ENCODE data around the gene PIK3R3. TPM values are rescaled to one million over a fixed set of nuclear protein-coding genes. Genes with fewer than 3 reads are reported as not detected.

The PIK3R3 gene
- total RNA-seq, 1 experiment from 2014 or later, result 30.2 TPM

GRCh38 chr1:46080257-46080656 is 52.2 kb downstream of the PIK3R3 start:
- no TSS peak for BruUV-seq (replicated peaks)

DNA sequence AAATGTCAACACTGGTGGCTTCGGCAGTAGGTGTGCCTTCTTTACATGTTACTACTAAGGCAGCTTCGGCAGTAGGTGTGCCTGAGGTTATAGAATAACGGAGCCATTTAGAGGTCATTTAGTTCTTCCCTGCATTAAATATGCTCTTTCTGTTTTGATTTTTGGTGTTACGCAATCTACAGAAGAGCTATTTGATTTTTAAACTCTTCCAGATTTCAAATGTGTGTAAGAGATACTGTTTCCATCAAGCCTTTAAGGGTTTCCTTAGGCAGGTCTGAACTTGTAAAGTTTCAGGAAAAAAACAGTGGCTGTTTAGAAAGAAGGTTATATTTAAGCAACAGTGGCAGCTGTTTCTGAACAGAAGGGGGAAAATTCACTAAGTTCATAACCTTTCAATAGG is 54.8 kb downstream of the PIK3R3 start:
- ChIA-PET CTCF (no interaction called here), POLR2A (ENCODE audit: low non-redundant PET) (no interaction called here)
- no peaks in the 10 kb centered on the region for H3K9me3 ChIP-seq (ENCODE audit: low read depth, low read length, poor library complexity, severe bottlenecking)
- peak; percentile 19 for DNase-seq (ENCODE audit: low spot score)
- TF ChIP-seq, protein P1, sequence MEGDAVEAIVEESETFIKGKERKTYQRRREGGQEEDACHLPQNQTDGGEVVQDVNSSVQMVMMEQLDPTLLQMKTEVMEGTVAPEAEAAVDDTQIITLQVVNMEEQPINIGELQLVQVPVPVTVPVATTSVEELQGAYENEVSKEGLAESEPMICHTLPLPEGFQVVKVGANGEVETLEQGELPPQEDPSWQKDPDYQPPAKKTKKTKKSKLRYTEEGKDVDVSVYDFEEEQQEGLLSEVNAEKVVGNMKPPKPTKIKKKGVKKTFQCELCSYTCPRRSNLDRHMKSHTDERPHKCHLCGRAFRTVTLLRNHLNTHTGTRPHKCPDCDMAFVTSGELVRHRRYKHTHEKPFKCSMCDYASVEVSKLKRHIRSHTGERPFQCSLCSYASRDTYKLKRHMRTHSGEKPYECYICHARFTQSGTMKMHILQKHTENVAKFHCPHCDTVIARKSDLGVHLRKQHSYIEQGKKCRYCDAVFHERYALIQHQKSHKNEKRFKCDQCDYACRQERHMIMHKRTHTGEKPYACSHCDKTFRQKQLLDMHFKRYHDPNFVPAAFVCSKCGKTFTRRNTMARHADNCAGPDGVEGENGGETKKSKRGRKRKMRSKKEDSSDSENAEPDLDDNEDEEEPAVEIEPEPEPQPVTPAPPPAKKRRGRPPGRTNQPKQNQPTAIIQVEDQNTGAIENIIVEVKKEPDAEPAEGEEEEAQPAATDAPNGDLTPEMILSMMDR (conservative IDR thresholded peaks at IDR 0.05; ENCODE audit: low read depth, low read length), result no peak
- TF ChIP-seq EZH2 (IDR thresholded peaks at IDR 0.05; ENCODE audit: borderline replicate concordance, low read depth, low read length, poor library complexity, severe bottlenecking), result no peak
- H3K36me3 ChIP-seq (ENCODE audit: insufficient read depth, low read length, poor library complexity, severe bottlenecking), result no peaks in the 10 kb centered on the region
- H3K27me3 ChIP-seq (replicated peaks; ENCODE audit: insufficient read depth, low read depth, low read length, poor library complexity), result no peaks in the 10 kb centered on the region
- H3K27ac ChIP-seq (ENCODE audit: low read depth, low read length, poor library complexity, severe bottlenecking), result peak overlapping the region; percentile 70
- peaks cover 25% of the 10 kb centered on the region for H3K4me1 ChIP-seq (ENCODE audit: insufficient read depth, low read length, poor library complexity, severe bottlenecking)
- BruUV-seq (replicated peaks), result no TSS peak
- H3K4me3 ChIP-seq (ENCODE audit: low read depth, low read length, poor library complexity, severe bottlenecking), result no peak overlapping the region
- intact Hi-C loops (cut with micrococcal nuclease; ENCODE audit: unreplicated experiment), result no loop called here

More at GRCh38 chr1:46080257-46080656, 52.2 kb downstream of the PIK3R3 start:
- ChIA-PET CTCF (interaction anchor here (0.6 kb wide), 1 partner anchor 48 kb away, joined by 4 read pairs; no protein-coding TSS in a partner anchor), POLR2A (ENCODE audit: low non-redundant PET) (no interaction called here)
- Histone ChIP-seq H3K4me1 (ENCODE audit: insufficient read depth, low read length, poor library complexity, severe bottlenecking) (peaks cover 25% of the 10 kb centered on the region), H3K9me3 (ENCODE audit: low read depth, low read length, poor library complexity, severe bottlenecking) (peaks cover 3% of the 10 kb centered on the region), H3K36me3 (ENCODE audit: insufficient read depth, low read length, poor library complexity, severe bottlenecking) (no peaks in the 10 kb centered on the region), H3K4me3 (ENCODE audit: low read depth, low read length, poor library complexity, severe bottlenecking) (no peak overlapping the region), H3K27ac (ENCODE audit: low read depth, low read length, poor library complexity, severe bottlenecking) (no peak overlapping the region), H3K27me3 (replicated peaks; ENCODE audit: insufficient read depth, low read depth, low read length, poor library complexity) (no peaks in the 10 kb centered on the region)
- intact Hi-C loops (cut with micrococcal nuclease; ENCODE audit: unreplicated experiment), result no loop called here
- TF ChIP-seq, protein P1 (conservative IDR thresholded peaks at IDR 0.05; ENCODE audit: low read depth, low read length), result no peak
- no peak for TF ChIP-seq EZH2 (IDR thresholded peaks at IDR 0.05; ENCODE audit: borderline replicate concordance, low read depth, low read length, poor library complexity, severe bottlenecking)
- no peak for DNase-seq (ENCODE audit: low spot score)

DNA sequence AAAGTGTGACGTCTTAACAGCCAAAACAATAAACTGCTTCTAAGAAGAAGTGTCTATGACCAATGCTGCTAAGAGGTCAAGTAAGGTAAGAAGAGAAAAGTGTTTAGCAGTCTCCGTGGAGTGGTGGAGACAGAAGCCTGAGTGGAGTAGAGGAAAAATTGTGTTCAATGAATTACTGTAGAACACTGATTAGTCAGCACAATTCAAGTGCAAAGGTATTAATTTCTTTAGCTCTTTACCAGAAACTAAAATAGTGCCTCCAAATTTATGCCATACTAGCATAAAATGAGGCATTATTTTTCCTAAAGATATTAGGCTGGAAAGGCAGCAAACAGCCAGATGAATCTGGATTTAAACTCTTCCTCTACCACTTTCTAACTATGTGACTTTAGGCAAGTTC is 56.1 kb downstream of the PIK3R3 start:
- ChIA-PET CTCF (no interaction called here), POLR2A (ENCODE audit: low non-redundant PET) (no interaction called here)
- Histone ChIP-seq H3K4me3 (ENCODE audit: low read depth, low read length, poor library complexity, severe bottlenecking) (no peak overlapping the region), H3K27me3 (replicated peaks; ENCODE audit: insufficient read depth, low read depth, low read length, poor library complexity) (no peaks in the 10 kb centered on the region), H3K36me3 (ENCODE audit: insufficient read depth, low read length, poor library complexity, severe bottlenecking) (no peaks in the 10 kb centered on the region), H3K4me1 (ENCODE audit: insufficient read depth, low read length, poor library complexity, severe bottlenecking) (peaks cover 21% of the 10 kb centered on the region), H3K27ac (ENCODE audit: low read depth, low read length, poor library complexity, severe bottlenecking) (no peak overlapping the region), H3K9me3 (ENCODE audit: low read depth, low read length, poor library complexity, severe bottlenecking) (no peaks in the 10 kb centered on the region)
- DNase-seq (ENCODE audit: low spot score), result no peak
- TF ChIP-seq, protein P1 (conservative IDR thresholded peaks at IDR 0.05; ENCODE audit: low read depth, low read length), result no peak
- no peak for TF ChIP-seq EZH2 (IDR thresholded peaks at IDR 0.05; ENCODE audit: borderline replicate concordance, low read depth, low read length, poor library complexity, severe bottlenecking)
- BruUV-seq (replicated peaks), result no TSS peak
- intact Hi-C loops (cut with micrococcal nuclease; ENCODE audit: unreplicated experiment), result no loop called here
